ENCODE results near the gene KIR3DL1.

DNA sequence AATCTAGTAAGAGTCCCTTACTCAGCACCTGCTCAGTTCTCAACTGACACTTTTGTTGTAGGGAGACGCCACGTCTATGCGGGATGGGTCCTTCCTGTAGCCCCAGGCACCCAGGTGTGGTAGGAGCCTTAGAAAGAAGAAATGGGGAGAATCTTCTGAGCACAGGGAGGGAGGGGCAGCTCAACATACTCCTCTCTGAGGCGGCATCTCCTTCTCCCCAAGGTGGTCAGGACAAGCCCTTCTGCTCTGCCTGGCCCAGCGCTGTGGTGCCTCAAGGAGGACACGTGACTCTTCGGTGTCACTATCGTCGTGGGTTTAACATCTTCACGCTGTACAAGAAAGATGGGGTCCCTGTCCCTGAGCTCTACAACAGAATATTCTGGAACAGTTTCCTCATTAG lies 11.7 kb upstream of the KIR3DL1 start:
- TF ChIP-seq, protein P1, sequence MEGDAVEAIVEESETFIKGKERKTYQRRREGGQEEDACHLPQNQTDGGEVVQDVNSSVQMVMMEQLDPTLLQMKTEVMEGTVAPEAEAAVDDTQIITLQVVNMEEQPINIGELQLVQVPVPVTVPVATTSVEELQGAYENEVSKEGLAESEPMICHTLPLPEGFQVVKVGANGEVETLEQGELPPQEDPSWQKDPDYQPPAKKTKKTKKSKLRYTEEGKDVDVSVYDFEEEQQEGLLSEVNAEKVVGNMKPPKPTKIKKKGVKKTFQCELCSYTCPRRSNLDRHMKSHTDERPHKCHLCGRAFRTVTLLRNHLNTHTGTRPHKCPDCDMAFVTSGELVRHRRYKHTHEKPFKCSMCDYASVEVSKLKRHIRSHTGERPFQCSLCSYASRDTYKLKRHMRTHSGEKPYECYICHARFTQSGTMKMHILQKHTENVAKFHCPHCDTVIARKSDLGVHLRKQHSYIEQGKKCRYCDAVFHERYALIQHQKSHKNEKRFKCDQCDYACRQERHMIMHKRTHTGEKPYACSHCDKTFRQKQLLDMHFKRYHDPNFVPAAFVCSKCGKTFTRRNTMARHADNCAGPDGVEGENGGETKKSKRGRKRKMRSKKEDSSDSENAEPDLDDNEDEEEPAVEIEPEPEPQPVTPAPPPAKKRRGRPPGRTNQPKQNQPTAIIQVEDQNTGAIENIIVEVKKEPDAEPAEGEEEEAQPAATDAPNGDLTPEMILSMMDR (IDR thresholded peaks at IDR 0.05) = no peak
- no peak for TF ChIP-seq POLR2A (IDR thresholded peaks at IDR 0.05)
